Measurements from ENCODE around the gene RAB37.

The RAB37 gene

GRCh38 chr17:74779501-74779900, 42.4 kb downstream of the RAB37 start:
- DNase-seq (ENCODE audit: low spot score) = no peak

GRCh38 chr17:74779948-74780400, 42.9 kb downstream of the RAB37 start:
- peak; percentile 80 for DNase-seq (ENCODE audit: low spot score)

- DNase-seq (ENCODE audit: low spot score) = peak; percentile 73
Observed at GRCh38 chr17:74780443-74781238, 43.6 kb downstream of the RAB37 start.

- no peak for DNase-seq (ENCODE audit: low spot score)
Observed at GRCh38 chr17:74782571-74782970, 45.5 kb downstream of the RAB37 start.

GRCh38 chr17:74784125-74784810, 47.2 kb downstream of the RAB37 start:
- no peak for DNase-seq (ENCODE audit: low spot score)

GRCh38 chr17:74785096-74785980, 48.3 kb downstream of the RAB37 start:
- DNase-seq (ENCODE audit: low spot score) = no peak

- no peak for DNase-seq (ENCODE audit: low spot score)
Observed at GRCh38 chr17:74785981-74786360, 48.9 kb downstream of the RAB37 start.

- DNase-seq (ENCODE audit: low spot score) = no peak
Observed at GRCh38 chr17:74786431-74787055, 49.5 kb downstream of the RAB37 start.

- peak; percentile 42 for DNase-seq (ENCODE audit: low spot score)
Observed at GRCh38 chr17:74790161-74791058, 53.4 kb downstream of the RAB37 start.

- DNase-seq (ENCODE audit: low spot score) = no peak
Observed at GRCh38 chr17:74792586-74793105, 55.6 kb downstream of the RAB37 start.

GRCh38 chr17:74795327-74796020, 58.4 kb downstream of the RAB37 start:
- no peak for DNase-seq (ENCODE audit: low spot score)

GRCh38 chr17:74796211-74796610, 59.2 kb downstream of the RAB37 start:
- no peak for DNase-seq (ENCODE audit: low spot score)

GRCh38 chr17:74796866-74797265, 59.8 kb downstream of the RAB37 start:
- no peak for DNase-seq (ENCODE audit: low spot score)
